HTERT RPE-1 (cell line): Measurements from ENCODE around the gene SUPT3H.

Source experiments
- in situ Hi-C: fragments of 300-500 bp; cut with MboI; formaldehyde crosslinking; loops from 4 replicates; pipeline ENCODE4 v1.14.3; 2020; ENCODE audit warnings: low sequenced_read_pairs

The SUPT3H gene

GRCh38 chr6:45394586-45395095, 16.9 kb upstream of the SUPT3H start:
- in situ Hi-C loops = no loop called here

DNA sequence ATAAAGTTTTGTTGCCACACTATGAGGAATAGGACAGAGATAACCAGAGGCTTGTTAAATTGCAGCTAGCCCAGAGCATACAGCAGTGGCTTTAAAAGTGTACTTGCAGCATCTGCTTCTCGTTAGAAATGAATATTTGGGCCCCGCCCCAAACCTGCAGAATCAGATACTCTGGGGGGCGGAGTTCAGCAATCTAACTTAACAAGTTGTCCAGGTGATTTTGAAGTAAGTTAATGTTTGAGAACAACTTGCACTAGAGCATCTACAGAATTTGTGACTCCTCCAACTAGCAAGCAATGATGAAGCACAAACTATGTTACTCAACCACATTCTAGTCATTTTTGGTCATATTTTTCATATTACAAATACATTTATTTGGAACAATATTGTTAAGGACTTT, 10.6 kb upstream of the SUPT3H start:
- in situ Hi-C loops = no loop called here

- in situ Hi-C loops = no loop called here
These were observed 9.5 kb upstream of the SUPT3H start for GRCh38 chr6:45387236-45387635.

DNA sequence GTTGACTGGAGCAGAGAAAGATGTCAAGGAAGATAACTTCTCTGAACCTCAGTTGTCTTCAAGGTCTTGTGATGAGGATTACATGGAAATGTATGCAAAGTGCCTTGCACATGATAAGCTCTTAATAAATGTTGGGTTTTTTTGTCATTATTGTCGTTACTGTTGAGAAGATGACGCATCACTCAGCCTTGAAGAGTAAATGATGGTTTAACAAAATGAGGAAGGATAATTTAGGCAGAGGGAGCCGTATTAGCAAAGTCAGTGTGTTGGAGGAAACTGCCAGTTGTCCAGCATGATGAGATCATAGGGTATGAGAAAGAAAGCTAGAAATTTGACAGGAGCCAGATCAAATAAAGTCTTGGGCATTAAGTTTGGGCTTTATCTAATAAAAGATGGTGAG, 8.8 kb upstream of the SUPT3H start:
- in situ Hi-C loops = no loop called here

GRCh38 chr6:45382391-45382790, 4.7 kb upstream of the SUPT3H start:
- in situ Hi-C loops = no loop called here

DNA sequence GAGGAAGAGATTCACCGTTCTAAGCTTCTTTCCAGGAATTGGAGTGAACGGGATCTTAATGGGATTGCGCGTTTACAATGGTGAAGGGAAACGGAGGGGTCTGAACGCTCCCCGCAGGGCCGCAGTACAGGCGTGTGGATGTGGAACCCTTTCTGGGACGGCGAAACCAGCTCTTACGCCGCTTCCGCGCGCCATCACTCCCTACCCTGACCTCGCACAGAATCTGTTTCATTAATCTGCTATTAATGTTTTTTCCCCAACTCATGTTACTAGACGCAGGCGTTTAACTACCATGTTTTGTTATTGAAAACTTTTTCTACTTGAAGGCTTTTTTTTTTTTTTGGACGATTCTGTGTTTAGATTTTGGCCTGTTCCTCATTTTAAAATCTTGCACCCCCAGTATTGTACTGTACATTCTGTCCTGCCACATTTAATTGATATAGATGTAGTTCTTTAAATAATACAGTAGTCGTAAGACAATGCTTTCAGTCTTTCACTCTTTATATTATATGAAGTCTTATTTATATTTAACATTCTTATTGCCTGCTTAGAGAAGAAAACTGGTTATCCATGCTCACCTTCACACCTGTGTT, 696 bp upstream of the SUPT3H start:
- in situ Hi-C loops = no loop called here

- in situ Hi-C loops = no loop called here
These were observed 636 bp downstream of the SUPT3H start for GRCh38 chr6:45377043-45377553.

DNA sequence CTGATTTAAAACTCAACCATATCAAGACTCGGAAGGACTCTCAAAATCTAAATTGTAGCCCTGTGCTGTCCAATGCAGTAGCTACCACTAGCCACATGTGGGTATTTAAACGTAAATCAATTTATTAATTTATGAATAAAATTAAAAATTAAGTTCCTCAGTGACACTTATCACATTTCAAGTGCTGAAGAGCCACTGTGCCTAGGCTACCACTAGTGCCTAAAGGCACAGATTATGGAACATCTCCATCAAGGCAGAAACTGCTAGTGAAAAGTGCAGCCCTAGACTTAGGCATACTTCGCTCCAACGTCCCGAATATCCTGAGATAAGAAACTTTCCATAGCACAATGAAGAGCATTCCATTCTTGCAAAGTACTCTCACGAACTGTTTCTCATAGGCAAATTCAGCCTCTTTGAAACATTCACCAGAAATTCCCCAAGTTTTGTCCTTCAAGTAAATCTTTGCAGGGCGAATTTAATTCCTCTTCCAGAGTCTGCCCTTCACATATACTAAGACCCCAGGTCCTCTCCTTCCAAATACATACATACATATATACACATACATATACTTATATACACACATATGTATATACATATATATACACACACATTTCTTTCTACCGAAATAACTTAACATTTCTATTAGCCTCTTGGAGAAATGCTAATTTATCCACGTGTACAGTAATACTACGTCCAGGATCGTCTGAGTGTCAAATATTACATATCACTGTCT, 1.3 kb downstream of the SUPT3H start:
- in situ Hi-C loops = no loop called here

DNA sequence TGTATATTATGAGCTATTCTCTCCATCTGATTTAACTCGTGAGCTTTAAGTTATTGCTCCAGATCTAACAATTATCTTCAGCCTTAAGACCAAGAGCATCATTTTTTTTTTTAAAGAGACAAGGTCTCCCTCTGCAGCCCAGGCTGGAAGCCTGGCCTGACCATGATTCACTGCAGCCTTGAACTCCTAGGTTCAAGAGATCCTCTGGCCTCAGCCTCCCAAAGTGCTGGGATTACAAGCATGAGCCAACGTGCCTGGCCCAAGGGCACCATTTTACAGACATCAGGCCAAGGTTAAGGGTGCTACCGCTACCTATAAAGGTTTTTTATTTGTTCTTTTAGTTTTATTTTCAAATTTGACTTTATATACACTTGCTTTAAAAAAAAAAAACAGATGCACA, 2.3 kb downstream of the SUPT3H start:
- in situ Hi-C loops = no loop called here

DNA sequence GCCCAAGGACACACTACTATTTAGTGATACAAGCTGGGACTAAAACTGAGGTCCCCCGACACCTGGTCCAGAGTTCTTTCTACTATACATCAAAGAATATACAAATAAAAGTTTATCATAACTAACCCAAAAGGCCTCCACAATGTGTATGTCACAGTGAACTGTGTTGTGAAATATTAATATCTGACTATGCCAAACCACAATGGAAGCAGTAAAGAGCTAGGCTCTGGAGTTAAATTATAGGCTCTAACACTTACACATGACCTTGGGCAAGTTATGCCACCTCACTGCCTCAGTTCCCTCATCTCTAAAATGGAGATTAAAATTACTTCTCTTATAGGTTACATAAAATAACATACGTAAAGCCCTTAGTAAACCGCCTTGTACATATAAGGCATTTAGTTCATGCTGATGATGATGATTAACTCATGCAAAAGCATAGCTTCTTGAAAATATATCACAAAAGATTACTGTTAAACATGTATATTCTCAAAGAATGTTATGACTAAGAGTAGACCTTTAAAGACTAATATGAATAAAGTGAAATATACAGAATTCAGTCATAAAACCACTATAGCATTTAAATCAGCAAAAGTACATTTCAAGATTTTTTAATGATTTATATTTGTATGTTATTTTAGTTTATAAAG, 5.7 kb downstream of the SUPT3H start:
- in situ Hi-C loops = no loop called here

GRCh38 chr6:45369870-45370269, 7.9 kb downstream of the SUPT3H start:
- in situ Hi-C loops = no loop called here

- in situ Hi-C loops = no loop called here
These were observed 9.7 kb downstream of the SUPT3H start for GRCh38 chr6:45367999-45368398.

GRCh38 chr6:45366534-45366933, 11.2 kb downstream of the SUPT3H start:
- in situ Hi-C loops = no loop called here

- in situ Hi-C loops = no loop called here
These were observed 12.7 kb downstream of the SUPT3H start for GRCh38 chr6:45365036-45365435.

GRCh38 chr6:45364466-45364865, 13.3 kb downstream of the SUPT3H start:
- in situ Hi-C loops = no loop called here

DNA sequence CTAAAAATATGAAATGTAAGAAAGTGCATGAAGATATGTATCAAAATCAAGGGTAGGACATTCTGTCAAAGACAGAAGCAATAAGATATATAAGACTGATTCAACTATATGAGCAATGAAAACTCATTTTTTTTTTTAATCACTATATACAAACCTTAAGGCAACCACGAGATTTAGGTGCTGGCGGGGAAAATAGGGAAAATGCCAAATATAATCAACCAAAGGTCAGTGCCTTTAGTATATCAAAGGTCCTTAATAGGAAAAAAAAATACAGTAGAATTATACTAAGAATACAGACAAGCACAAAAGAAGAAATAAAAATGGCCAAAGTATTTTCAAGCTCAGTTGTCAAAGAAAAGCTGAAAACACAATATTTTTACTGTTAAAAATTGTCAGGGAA, 24.1 kb downstream of the SUPT3H start:
- in situ Hi-C loops = no loop called here

- in situ Hi-C loops = no loop called here
These were observed 26.1 kb downstream of the SUPT3H start for GRCh38 chr6:45351667-45352066.

- in situ Hi-C loops = no loop called here
These were observed 26.7 kb downstream of the SUPT3H start for GRCh38 chr6:45351076-45351475.

DNA sequence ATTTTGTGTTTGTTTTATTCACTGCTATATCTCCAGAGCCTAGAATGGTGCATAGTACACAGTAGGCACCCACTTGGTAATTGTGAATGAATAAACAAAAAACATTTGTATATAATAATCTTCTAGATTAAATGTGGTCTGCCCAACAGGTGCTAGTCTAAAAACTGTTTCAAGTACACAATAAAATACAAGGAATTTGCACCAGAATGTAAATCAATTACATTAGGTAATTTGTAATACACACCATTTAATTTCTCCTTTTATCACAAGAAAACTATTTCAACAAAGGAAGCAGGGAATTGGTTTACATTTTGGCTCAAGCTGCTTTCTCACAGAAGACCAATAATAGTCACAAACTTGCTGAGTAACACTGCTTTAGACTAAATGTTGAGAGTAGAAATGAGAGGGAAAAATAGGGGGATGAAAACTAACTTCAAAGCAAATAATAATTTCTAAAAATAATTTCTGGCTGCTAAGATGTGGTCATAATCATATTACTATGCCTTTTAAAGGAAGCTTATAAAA, 27.5 kb downstream of the SUPT3H start:
- in situ Hi-C loops = no loop called here

DNA sequence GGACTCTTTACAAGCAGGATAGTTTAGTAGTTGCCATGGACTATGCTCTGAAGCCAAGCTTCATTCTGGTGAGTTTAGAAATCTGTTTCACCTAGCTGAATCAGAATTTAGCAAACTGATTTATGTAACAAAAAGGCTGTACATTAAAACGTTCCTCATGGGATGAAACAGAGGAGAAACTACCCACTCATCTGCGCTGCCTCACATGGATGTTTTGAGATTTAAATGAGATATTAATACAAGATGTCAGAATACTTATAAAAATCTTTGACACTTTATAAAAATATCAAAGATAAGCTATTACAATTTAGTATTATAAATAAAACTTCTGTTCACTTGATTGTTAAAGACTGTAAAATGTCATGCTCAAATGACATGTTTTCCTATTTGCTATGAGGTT, 32.8 kb downstream of the SUPT3H start:
- in situ Hi-C loops = no loop called here

DNA sequence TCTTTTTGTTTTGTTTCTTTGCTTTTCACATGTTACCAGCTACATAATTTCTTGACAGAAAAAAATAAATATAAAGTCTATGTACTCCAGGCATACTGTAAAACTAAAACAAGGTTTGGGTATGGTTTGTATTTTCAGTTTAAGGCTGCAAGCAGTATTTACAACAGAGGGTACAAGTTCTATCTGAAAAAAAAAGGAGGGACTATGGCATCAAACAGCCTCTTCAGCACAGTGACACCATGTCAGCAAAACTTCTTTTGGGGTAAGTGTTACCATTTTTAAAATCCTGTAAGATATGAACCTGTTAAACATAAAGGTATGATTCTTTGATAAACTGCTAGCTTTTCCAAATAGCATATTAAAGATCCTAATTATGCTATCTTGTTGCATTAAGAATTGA, 49.2 kb downstream of the SUPT3H start:
- in situ Hi-C loops = no loop called here
